Ovary (tissue), 9 donors: ENCODE results near the gene QSOX1. TPM values are rescaled to one million over a fixed set of nuclear protein-coding genes. Genes with fewer than 3 reads are reported as not detected.

Experiments used
- DNase-seq, 5 donors: peaks; one replicate each; pipeline ENCODE4 v3.0.0-alpha.2; 2019 to 2020
- H3K27ac ChIP-seq, 2 donors: fragments of 200-600 bp; one replicate each; pipeline versions ENCODE4 v1.5.1 to v1.8.0; 2019 to 2022
- H3K27me3 ChIP-seq: fragments of 200-600 bp; one replicate; pipeline ENCODE4 v1.8.0; 2022
- H3K36me3 ChIP-seq: fragments of 200-600 bp; sonication (generic); one replicate; pipeline ENCODE4 v1.5.1; 2019
- H3K4me1 ChIP-seq: one replicate; pipeline ENCODE4 v1.8.1; 2013; ENCODE audit warnings: mild to moderate bottlenecking, moderate library complexity; ENCODE audit not compliant: insufficient read depth
- H3K4me3 ChIP-seq: fragments of 200-600 bp; sonication (generic); one replicate; pipeline ENCODE4 v1.5.1; 2017
- H3K9me3 ChIP-seq, 2 donors: fragments of 200-600 bp in 1 of 2; sonication (generic) in 1 of 2; one replicate each; pipeline versions ENCODE4 v1.5.1 to v1.8.1; 2013 to 2019; ENCODE audit warnings: mild to moderate bottlenecking in 1 of 2, moderate library complexity in 1 of 2
- CTCF ChIP-seq, 3 donors: fragments of 450-650 bp in 2 of 3; fragments of 200-600 bp in 1 of 3; IDR thresholded peaks; one replicate each; pipeline versions ENCODE4 v1.5.1 to v1.8.0; 2016 to 2022; ENCODE audit warnings: antibody characterized with exemption in 3 of 3, mild to moderate bottlenecking in 1 of 3
- EP300 ChIP-seq: sonication (generic); formaldehyde crosslinking; IDR thresholded peaks from one replicate; pipeline ENCODE4 v1.6.1; 2017; ENCODE audit warnings: antibody characterized with exemption
- POLR2A ChIP-seq: fragments of 450-650 bp; IDR thresholded peaks from one replicate; pipeline ENCODE4 v1.6.1; 2017; ENCODE audit warnings: antibody characterized with exemption, mild to moderate bottlenecking, moderate library complexity
- whole genome bisulfite sequencing, 3 donors: extraction: QIAGEN DNeasy Blood & Tissue Kit in 1 of 3; methylation state at CpG; one replicate each; pipeline versions ENCODE4 v1.1.5 to v1.1.7; 2013 to 2017; 5-methylcytosine and 5-hydroxymethylcytosine counted together
- intact Hi-C, 4 donors: fragments of 100-400 bp; cut with DNase I; formaldehyde crosslinking; loops; one replicate each; pipeline versions ENCODE4 v1.11.0 to v1.15.1; 2022 to 2023
- polyA plus RNA-seq, 2 donors: library from polyadenylated mRNA; stranded (reverse); fragments of 200-250 nt in 1 of 2; fragments of 350-450 nt in 1 of 2; fragmentation: Illumina TruSeq in 1 of 2; extraction: RNeasy Lipid Tissue Mini Kit (QIAGEN cat#74804) in 1 of 2; gene quantifications; one replicate each; pipeline ENCODE4 v1.2.3, GENCODE V29; 2013 to 2014
- total RNA-seq, 7 donors: library from RNA; depleted of rRNA in 2 of 7; stranded (reverse); fragments of >200 nt in 2 of 7; fragmentation: NEBNext Ultra II Directional in 3 of 7; extraction: Animal tissue kit (Norgen Biotek cat#: 25700) in 3 of 7; gene quantifications; one replicate each; pipeline versions ENCODE4 v1.1.0 to v1.2.4, GENCODE V29; 2016 to 2023
- donor health status: DM: no; HTN: no; CAD: no; lungs with moderate emphysema.
- donor health status: DM: no; HTN: no; CAD: no.
- donor health status: Bipolar disorder and iron deficiency.
- donor health status: DM: yes; HTN: yes; CAD: no.
- donor health status: DM: no; HTN: no; CAD: no.
- donor health status: DM: yes; HTN: yes; CAD: no.

QSOX1 gene
- total and polyA plus RNA-seq, 9 donors: 57.8 to 475 (median 155) TPM

DNA sequence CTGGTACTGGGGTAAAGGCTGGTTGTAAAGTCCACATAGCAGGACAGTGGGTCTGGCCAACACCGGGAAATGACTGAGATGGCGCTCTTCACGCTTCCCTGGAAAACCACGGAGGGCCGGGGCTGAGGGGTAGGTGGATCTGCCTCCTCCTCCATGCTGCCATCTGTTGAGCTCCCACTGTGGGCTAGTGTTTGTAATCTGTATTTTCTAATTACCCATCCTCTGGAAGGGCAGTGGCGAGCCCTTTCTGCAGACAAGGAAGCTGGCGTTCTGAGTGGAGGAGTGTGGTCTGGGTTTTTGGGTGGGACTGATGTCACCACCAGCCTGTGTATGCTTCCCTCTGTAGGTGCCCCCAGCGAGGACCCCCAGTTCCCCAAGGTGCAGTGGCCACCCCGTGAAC, 41.2 kb downstream of the QSOX1 start:
- H3K27me3 ChIP-seq: no peaks in the 10 kb centered on the region
- no peak overlapping the region for H3K4me3 ChIP-seq
- H3K36me3 ChIP-seq: no peaks in the 10 kb centered on the region
- no peak for TF ChIP-seq CTCF (IDR thresholded peaks at IDR 0.05)
- no peak for TF ChIP-seq POLR2A
- TF ChIP-seq EP300: no peak
- WGBS, 3 donors: 83 to 95% (median 87%) methylated on average over 9 of the region's 9 CpGs
- H3K9me3 ChIP-seq: no peaks in the 10 kb centered on the region
- H3K4me1 ChIP-seq: no peaks in the 10 kb centered on the region
- H3K27ac ChIP-seq: no peak overlapping the region
- DNase-seq: no peak
- intact Hi-C loops: loop anchor here in 2 of 4 donors (10.0 kb wide), 2 partner anchors 219 to 289 kb away; no protein-coding TSS in a partner anchor

DNA sequence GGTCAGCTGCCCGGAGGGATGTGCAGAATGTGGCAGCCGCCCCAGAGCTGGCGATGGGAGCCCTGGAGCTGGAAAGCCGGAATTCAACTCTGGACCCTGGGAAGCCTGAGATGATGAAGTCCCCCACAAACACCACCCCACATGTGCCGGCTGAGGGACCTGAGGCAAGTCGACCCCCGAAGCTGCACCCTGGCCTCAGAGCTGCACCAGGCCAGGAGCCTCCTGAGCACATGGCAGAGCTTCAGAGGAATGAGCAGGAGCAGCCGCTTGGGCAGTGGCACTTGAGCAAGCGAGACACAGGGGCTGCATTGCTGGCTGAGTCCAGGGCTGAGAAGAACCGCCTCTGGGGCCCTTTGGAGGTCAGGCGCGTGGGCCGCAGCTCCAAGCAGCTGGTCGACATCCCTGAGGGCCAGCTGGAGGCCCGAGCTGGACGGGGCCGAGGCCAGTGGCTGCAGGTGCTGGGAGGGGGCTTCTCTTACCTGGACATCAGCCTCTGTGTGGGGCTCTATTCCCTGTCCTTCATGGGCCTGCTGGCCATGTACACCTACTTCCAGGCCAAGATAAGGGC, 41.9 kb downstream of the QSOX1 start:
- H3K36me3 ChIP-seq: no peaks in the 10 kb centered on the region

DNA sequence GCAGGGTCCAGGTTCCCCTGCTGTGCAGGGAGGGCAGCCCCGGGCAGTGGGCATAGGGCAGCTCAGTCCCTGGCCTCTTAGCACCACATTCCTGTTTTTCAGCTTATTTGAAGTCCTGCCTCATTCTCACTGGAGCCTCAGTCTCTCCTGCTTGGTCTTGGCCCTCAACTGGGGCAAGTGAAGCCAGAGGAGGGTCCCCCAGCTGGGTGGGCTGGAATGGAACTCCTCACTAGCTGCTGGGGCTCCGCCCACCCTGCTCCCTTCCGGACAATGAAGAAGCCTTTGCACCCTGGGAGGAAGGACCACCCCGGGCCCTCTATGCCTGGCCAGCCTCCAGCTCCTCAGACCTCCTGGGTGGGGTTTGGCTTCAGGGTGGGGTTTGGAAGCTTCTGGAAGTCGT, 42.6 kb downstream of the QSOX1 start:
- Histone ChIP-seq H3K27ac (no peak overlapping the region), H3K9me3 (no peaks in the 10 kb centered on the region), H3K36me3 (no peaks in the 10 kb centered on the region), H3K4me1 (no peaks in the 10 kb centered on the region), H3K4me3 (no peak overlapping the region), H3K27me3 (no peaks in the 10 kb centered on the region)
- TF ChIP-seq EP300: no peak
- no peak for TF ChIP-seq CTCF (IDR thresholded peaks at IDR 0.05)
- TF ChIP-seq POLR2A: no peak
- WGBS, 3 donors: 69 to 86% (median 75%) methylated on average over 5 of the region's 5 CpGs
- no peak for DNase-seq
- intact Hi-C loops: loop anchor here in 2 of 4 donors (10.0 kb wide), 2 partner anchors 218 to 288 kb away; no protein-coding TSS in a partner anchor

More for the DNA sequence above, 41.9 kb downstream of the QSOX1 start:
- WGBS, 3 donors: 58 to 69% (median 63%) methylated on average over 17 of the region's 17 CpGs
- Histone ChIP-seq H3K27me3 (no peaks in the 10 kb centered on the region), H3K9me3 (no peaks in the 10 kb centered on the region), H3K4me3 (no peak overlapping the region), H3K27ac (no peak overlapping the region), H3K4me1 (no peaks in the 10 kb centered on the region)
- DNase-seq: no peak
- TF ChIP-seq POLR2A: no peak
- TF ChIP-seq EP300: no peak
- TF ChIP-seq CTCF (IDR thresholded peaks at IDR 0.05): no peak
- intact Hi-C loops: loop anchor here in 2 of 4 donors (10.0 kb wide), 2 partner anchors 218 to 288 kb away; no protein-coding TSS in a partner anchor

DNA sequence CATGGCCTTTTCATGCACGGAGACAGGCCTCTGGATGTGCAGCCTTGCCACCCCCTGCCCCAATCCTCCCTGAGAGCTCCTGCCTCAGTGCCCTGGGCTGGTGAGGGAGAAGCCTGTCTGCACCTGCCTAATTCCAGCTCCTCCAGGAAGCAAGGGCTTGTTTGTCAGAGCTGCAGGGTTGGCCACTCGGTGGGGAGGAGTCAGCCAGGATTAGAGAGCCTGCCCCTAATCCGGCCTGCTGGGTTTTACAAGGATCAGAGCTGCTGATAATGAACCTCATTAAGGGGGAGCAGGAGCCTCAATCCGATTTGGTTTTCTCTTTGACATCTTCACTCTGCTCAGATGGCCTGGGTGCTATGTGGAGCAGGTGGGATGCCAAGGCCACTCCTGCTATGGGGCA, 43.5 kb downstream of the QSOX1 start:
- Histone ChIP-seq H3K27ac (no peak overlapping the region), H3K36me3 (no peaks in the 10 kb centered on the region), H3K4me3 (no peak overlapping the region), H3K4me1 (no peaks in the 10 kb centered on the region), H3K9me3 (no peaks in the 10 kb centered on the region), H3K27me3 (no peaks in the 10 kb centered on the region)
- 69 to 76% (median 73%) methylated on average over 4 of the region's 4 CpGs for WGBS, 3 donors
- intact Hi-C loops: loop anchor here in 2 of 4 donors (10.0 kb wide), 2 partner anchors 217 to 287 kb away; no protein-coding TSS in a partner anchor
- TF ChIP-seq CTCF (IDR thresholded peaks at IDR 0.05) (no peak), EP300 (no peak), POLR2A (no peak)
- DNase-seq: no peak
